PC-9 (cell line): ENCODE results near the gene THBD. TPM values are rescaled to one million over a fixed set of nuclear protein-coding genes. Genes with fewer than 3 reads are reported as not detected.

Experiments used
- BruUV-seq: library from RNA; stranded (reverse); fragments of 400-500 nt; replicated peaks from 2 replicates; lab custom pipeline; 2021; lab: Mats Ljungman, UMichigan
- CTCF ChIA-PET: fragments of 300-600 bp; sonication (Branson Sonifier 250); formaldehyde crosslinking; loops from one replicate; lab custom pipeline; 2022; ENCODE audit warnings: antibody characterized with exemption; lab: Charles Lee
- POLR2A ChIA-PET: fragments of 300-600 bp; sonication (Branson Sonifier 250); formaldehyde crosslinking; loops from one replicate; lab custom pipeline; 2022; ENCODE audit warnings: antibody characterized with exemption; ENCODE audit not compliant: unreplicated experiment; lab: Charles Lee
- DNase-seq, 2 experiments: peaks; one replicate each; pipeline versions ENCODE4 v3.0.0 to v3.0.0-alpha.2; 2015 to 2022; ENCODE audit warnings: mixed read lengths in 1 of 2
- H2AFZ ChIP-seq: fragments of 200-600 bp; sonication (generic); 2 replicates; pipeline ENCODE4 v1.8.1; 2017; ENCODE audit warnings: antibody characterized with exemption
- H3F3A ChIP-seq: fragments of 200-600 bp; sonication (generic); 2 replicates; pipeline ENCODE4 v1.8.1; 2017; ENCODE audit warnings: antibody characterized with exemption, mild to moderate bottlenecking, low read depth; ENCODE audit not compliant: insufficient read depth
- H3K27ac ChIP-seq: fragments of 200-600 bp; sonication (generic); 2 replicates; pipeline ENCODE4 v1.6.1; 2016; ENCODE audit warnings: mixed run types
- H3K27me3 ChIP-seq: fragments of 200-600 bp; sonication (generic); 2 replicates; pipeline ENCODE4 v1.6.1; 2016; ENCODE audit warnings: low read depth, mixed run types; ENCODE audit not compliant: insufficient read depth
- H3K36me3 ChIP-seq: fragments of 200-600 bp; sonication (generic); 2 replicates; pipeline ENCODE4 v1.6.1; 2016; ENCODE audit warnings: low read depth, mixed run types
- H3K4me1 ChIP-seq: fragments of 200-600 bp; sonication (generic); replicated peaks from 2 replicates; pipeline ENCODE4 v1.6.1; 2016; ENCODE audit warnings: mixed run types; ENCODE audit not compliant: insufficient read depth
- H3K4me2 ChIP-seq: fragments of 200-600 bp; sonication (generic); 2 replicates; pipeline ENCODE4 v1.6.1; 2017; ENCODE audit warnings: mixed run types
- H3K4me3 ChIP-seq: fragments of 200-600 bp; sonication (generic); 2 replicates; pipeline ENCODE4 v1.6.1; 2016; ENCODE audit warnings: mixed run types
- H3K79me2 ChIP-seq: fragments of 200-600 bp; sonication (generic); 2 replicates; pipeline ENCODE4 v1.6.1; 2017; ENCODE audit warnings: low read depth, mixed run types
- H3K9me2 ChIP-seq: fragments of 200-600 bp; sonication (generic); 2 replicates; pipeline ENCODE4 v1.8.1; 2017; ENCODE audit warnings: mild to moderate bottlenecking; ENCODE audit not compliant: insufficient read depth
- H3K9me3 ChIP-seq: fragments of 200-600 bp; sonication (generic); 2 replicates; pipeline ENCODE4 v1.8.1; 2016; ENCODE audit warnings: low read depth; ENCODE audit not compliant: insufficient read depth
- H4K20me1 ChIP-seq: fragments of 200-600 bp; sonication (generic); 2 replicates; pipeline ENCODE4 v1.8.1; 2017; ENCODE audit not compliant: insufficient read depth
- EZH2 ChIP-seq: fragments of 200-600 bp; sonication (generic); IDR thresholded peaks from 2 replicates; pipeline ENCODE4 v1.8.0; 2017; ENCODE audit warnings: antibody characterized with exemption, low read depth
- intact Hi-C: fragments of 100-400 bp; cut with micrococcal nuclease; formaldehyde crosslinking; loops from one replicate; pipeline ENCODE4 v1.10.0; 2022; ENCODE audit not compliant: unreplicated experiment
- total RNA-seq: library from RNA; stranded (reverse); gene quantifications from 2 replicates; pipeline ENCODE4 v1.2.3, GENCODE V29; 2021
- TF ChIP-seq, protein P1 (sequence below): fragments of 200-600 bp; sonication (generic); conservative IDR thresholded peaks from 2 replicates; pipeline ENCODE4 v1.6.1; 2017; ENCODE audit warnings: mixed run types, antibody characterized with exemption, mild to moderate bottlenecking, moderate library complexity

The THBD gene
- total RNA-seq, 1 experiment from 2014 or later: 1.7 TPM

DNA sequence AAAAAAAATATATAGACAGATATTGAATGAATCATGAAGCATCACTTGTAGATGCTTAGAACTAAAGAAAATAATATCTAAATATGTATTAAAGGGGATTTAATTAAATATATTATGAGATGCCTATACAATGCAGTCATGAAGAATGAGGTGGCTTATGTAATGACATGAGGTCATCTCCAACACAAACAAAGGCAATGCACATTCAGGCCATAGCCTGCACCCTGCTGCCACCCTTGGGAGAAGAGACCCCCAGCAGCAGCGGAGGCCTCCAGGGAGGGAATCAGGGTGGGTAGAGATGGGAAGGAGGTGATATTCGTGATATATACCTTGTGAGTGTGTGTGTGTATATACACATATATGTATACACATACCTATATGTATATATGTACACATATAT, 40.8 kb downstream of the THBD start:
- Histone ChIP-seq H3F3A (0 out of 2 replicates have a peak, but pooled peaks cover 4% of the 10 kb centered on the region), H3K4me1 (peaks cover 7% of the 10 kb centered on the region), H3K4me2 (no peak overlapping the region), H3K9me3 (no peaks in the 10 kb centered on the region), H3K27me3 (no peaks in the 10 kb centered on the region), H4K20me1 (no peaks in the 10 kb centered on the region), H3K79me2 (no peaks in the 10 kb centered on the region), H3K4me3 (no peak overlapping the region), H3K9me2 (no peaks in the 10 kb centered on the region), H2AFZ (no peak overlapping the region), H3K27ac (no peak overlapping the region), H3K36me3 (no peaks in the 10 kb centered on the region)
- intact Hi-C loops: no loop called here
- ChIA-PET CTCF (no interaction called here), POLR2A (no interaction called here)
- BruUV-seq: no TSS peak
- TF ChIP-seq EZH2: no peak
- TF ChIP-seq, protein P1, sequence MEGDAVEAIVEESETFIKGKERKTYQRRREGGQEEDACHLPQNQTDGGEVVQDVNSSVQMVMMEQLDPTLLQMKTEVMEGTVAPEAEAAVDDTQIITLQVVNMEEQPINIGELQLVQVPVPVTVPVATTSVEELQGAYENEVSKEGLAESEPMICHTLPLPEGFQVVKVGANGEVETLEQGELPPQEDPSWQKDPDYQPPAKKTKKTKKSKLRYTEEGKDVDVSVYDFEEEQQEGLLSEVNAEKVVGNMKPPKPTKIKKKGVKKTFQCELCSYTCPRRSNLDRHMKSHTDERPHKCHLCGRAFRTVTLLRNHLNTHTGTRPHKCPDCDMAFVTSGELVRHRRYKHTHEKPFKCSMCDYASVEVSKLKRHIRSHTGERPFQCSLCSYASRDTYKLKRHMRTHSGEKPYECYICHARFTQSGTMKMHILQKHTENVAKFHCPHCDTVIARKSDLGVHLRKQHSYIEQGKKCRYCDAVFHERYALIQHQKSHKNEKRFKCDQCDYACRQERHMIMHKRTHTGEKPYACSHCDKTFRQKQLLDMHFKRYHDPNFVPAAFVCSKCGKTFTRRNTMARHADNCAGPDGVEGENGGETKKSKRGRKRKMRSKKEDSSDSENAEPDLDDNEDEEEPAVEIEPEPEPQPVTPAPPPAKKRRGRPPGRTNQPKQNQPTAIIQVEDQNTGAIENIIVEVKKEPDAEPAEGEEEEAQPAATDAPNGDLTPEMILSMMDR: no peak
- DNase-seq: no peak

DNA sequence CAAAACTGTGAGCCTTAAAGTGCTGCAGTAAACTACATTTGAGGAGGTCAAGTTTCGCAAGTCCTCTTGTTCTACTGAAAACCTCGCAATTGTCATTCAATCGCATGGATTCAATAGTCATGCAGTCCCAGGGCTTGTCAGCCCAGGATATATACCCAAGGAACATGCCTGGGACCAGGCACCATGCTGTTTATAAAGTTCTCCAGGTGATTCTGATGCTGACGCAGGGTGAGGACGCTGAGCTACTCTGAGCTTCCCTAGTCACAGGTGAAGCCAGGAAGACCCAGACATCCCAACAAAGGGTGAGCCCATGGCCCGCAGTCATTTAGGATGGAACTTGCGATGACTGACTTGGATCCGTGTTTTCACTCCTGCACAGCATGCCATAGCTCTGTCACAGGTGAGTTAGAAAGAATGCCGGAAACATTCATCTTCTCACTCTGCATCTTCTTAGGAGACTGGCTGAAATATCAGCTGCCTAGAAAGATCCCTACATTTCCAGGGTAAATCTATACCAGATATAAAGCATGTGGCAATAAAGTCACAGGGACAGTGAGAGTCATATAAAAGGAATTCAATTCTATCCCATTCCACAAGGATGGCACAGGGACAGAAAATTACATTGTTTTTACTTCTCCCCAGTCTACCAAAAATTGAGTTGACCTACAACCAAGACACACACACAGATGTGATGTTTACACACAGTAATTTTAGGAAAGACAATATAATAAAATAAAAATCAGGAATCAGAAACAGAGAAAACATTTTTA, 41.4 kb downstream of the THBD start:
- Histone ChIP-seq H3K4me2 (no peak overlapping the region), H3K27me3 (no peaks in the 10 kb centered on the region), H3F3A (0 out of 2 replicates have a peak, but pooled peaks cover 4% of the 10 kb centered on the region), H4K20me1 (no peaks in the 10 kb centered on the region), H3K9me3 (no peaks in the 10 kb centered on the region), H3K9me2 (no peaks in the 10 kb centered on the region), H3K4me3 (no peak overlapping the region), H3K27ac (no peak overlapping the region), H3K4me1 (0 out of 2 replicates have a peak, but pooled peaks cover 4% of the 10 kb centered on the region), H3K79me2 (no peaks in the 10 kb centered on the region), H3K36me3 (no peaks in the 10 kb centered on the region), H2AFZ (no peak overlapping the region)
- intact Hi-C loops: no loop called here
- TF ChIP-seq, protein P1: no peak
- no peak for TF ChIP-seq EZH2
- POLR2A ChIA-PET: interaction anchor here (0.5 kb wide), 1 partner anchor 245 kb away, joined by 3 read pairs; no protein-coding TSS in a partner anchor
- DNase-seq: no peak
- BruUV-seq: no TSS peak
- CTCF ChIA-PET: no interaction called here

DNA sequence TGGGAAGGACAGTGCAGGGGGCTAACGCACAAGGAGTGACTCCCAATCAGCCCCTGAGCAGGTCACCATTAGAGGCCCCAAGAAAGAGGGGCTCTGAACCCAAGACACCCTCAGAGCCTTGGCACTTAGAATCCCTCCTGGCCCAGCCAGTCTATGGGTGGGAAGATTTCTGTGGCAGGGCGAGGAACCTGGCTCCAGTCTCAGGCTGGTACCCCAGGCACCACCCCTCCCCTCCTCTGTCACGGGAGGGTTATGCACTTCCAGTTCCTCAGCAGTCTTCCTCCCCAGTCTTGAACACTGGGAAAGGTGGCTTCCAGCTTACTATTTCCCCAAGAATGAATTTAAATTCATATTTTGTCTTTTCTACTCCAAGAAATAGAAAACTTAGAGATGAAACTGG, 42.0 kb downstream of the THBD start:
- POLR2A ChIA-PET: interaction anchor here (0.5 kb wide), 1 partner anchor 244 kb away, joined by 3 read pairs; no protein-coding TSS in a partner anchor

More for the DNA sequence above, 42.0 kb downstream of the THBD start:
- Histone ChIP-seq H3K4me1 (0 out of 2 replicates have a peak, but pooled peaks cover 4% of the 10 kb centered on the region), H3K4me3 (no peak overlapping the region), H3K4me2 (no peak overlapping the region), H4K20me1 (no peaks in the 10 kb centered on the region), H3K27ac (no peak overlapping the region), H3K9me2 (no peaks in the 10 kb centered on the region), H3K9me3 (no peaks in the 10 kb centered on the region), H3F3A (0 out of 2 replicates have a peak, but pooled peaks cover 4% of the 10 kb centered on the region), H3K36me3 (no peaks in the 10 kb centered on the region), H3K27me3 (no peaks in the 10 kb centered on the region), H3K79me2 (no peaks in the 10 kb centered on the region), H2AFZ (no peak overlapping the region)
- no TSS peak for BruUV-seq
- DNase-seq: no peak
- CTCF ChIA-PET: no interaction called here
- intact Hi-C loops: no loop called here
- TF ChIP-seq EZH2: no peak
- TF ChIP-seq, protein P1: no peak
